ENCODE data around the gene PI4K2B.
"Not testable (repeated sequence)": the region's sequence is repeated elsewhere in the genome, so short reads cannot be mapped to it uniquely, and the experiment has no call there.

- not testable (repeated sequence) for TF ChIP-seq POLR2A (IDR thresholded peaks at IDR 0.05; ENCODE audit: low read length); GATA1 (IDR thresholded peaks at IDR 0.05; ENCODE audit: low read depth, low read length)
These were observed 94.6 kb downstream of the PI4K2B start for GRCh38 chr4:25328463-25328862.

All from erythroblast (primary cell).